Thyroid gland (tissue), 4 donors: ENCODE measurements around the gene UBE2O.

Source experiments
- CTCF ChIP-seq, 6 experiments: fragments of 200-600 bp in 3 of 6; fragments of 450-650 bp in 3 of 6; sonication (generic) in 3 of 6; IDR thresholded peaks; one replicate each; pipeline ENCODE4 v1.5.1; 2016 to 2019; ENCODE audit warnings: antibody characterized with exemption in 6 of 6, mild to moderate bottlenecking in 2 of 6, inconsistent platforms in 1 of 6, moderate library complexity in 1 of 6
- POLR2A ChIP-seq, 2 donors: fragments of 450-650 bp; IDR thresholded peaks; one replicate each; pipeline ENCODE4 v1.6.1; 2017; ENCODE audit warnings: antibody characterized with exemption in 2 of 2, mild to moderate bottlenecking in 2 of 2, moderate library complexity in 1 of 2

- TF ChIP-seq CTCF (IDR thresholded peaks at IDR 0.05) (no peak), POLR2A (IDR thresholded peaks at IDR 0.05) (no peak)
Measured at GRCh38 chr17:76422406-76422805, 30.5 kb downstream of the UBE2O start.
